GM06990 (cell line): ENCODE data around the gene TNN.

Experiments
- DNase-seq: peaks from one replicate; pipeline ENCODE4 v3.0.0-alpha.2; 2011; ENCODE audit not compliant: insufficient read length; ENCODE audit errors: extremely low read depth
- H3K27me3 ChIP-seq: replicated peaks from 2 replicates; pipeline ENCODE4 v1.6.0; 2011; ENCODE audit warnings: low read length; ENCODE audit not compliant: control insufficient read depth, insufficient read depth
- H3K36me3 ChIP-seq: 2 replicates; pipeline ENCODE4 v1.5.1; 2011; ENCODE audit warnings: low read length; ENCODE audit not compliant: control insufficient read depth, insufficient read depth
- H3K4me3 ChIP-seq: replicated peaks from 2 replicates; pipeline ENCODE4 v1.5.1; 2011; ENCODE audit warnings: low read depth, mild to moderate bottlenecking, control low read depth, low read length
- TF ChIP-seq, protein P1 (sequence below): IDR thresholded peaks from 2 replicates; pipeline ENCODE4 v1.5.1; 2011; ENCODE audit warnings: low read length, control low read depth, mild to moderate bottlenecking, inconsistent platforms; ENCODE audit not compliant: insufficient read depth, poor library complexity, severe bottlenecking

TNN gene

DNA sequence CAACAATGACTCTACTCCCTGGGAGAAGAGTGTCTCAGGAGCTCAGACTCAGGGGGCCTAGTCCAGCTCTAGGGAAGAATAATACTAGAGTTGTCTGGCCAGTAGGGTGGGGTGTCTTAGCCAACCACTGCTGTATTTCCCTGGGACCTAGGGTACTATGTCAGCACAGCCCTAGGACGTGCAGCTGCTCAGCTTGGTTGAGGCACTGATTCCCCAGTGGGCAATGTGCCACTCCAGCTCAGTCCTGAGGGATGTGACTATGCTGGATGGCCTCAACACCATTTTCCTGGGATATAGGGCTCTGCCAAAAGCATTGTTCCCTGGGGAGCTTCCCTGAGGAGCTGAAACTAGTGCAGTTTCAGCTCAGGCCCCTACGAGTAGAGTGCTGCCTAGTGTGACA is 47.4 kb downstream of the TNN start:
- no peak for DNase-seq
- Histone ChIP-seq H3K27me3 (no peaks in the 10 kb centered on the region), H3K4me3 (no peak overlapping the region), H3K36me3 (no peaks in the 10 kb centered on the region)
- TF ChIP-seq, protein P1, sequence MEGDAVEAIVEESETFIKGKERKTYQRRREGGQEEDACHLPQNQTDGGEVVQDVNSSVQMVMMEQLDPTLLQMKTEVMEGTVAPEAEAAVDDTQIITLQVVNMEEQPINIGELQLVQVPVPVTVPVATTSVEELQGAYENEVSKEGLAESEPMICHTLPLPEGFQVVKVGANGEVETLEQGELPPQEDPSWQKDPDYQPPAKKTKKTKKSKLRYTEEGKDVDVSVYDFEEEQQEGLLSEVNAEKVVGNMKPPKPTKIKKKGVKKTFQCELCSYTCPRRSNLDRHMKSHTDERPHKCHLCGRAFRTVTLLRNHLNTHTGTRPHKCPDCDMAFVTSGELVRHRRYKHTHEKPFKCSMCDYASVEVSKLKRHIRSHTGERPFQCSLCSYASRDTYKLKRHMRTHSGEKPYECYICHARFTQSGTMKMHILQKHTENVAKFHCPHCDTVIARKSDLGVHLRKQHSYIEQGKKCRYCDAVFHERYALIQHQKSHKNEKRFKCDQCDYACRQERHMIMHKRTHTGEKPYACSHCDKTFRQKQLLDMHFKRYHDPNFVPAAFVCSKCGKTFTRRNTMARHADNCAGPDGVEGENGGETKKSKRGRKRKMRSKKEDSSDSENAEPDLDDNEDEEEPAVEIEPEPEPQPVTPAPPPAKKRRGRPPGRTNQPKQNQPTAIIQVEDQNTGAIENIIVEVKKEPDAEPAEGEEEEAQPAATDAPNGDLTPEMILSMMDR, result no peak

DNA sequence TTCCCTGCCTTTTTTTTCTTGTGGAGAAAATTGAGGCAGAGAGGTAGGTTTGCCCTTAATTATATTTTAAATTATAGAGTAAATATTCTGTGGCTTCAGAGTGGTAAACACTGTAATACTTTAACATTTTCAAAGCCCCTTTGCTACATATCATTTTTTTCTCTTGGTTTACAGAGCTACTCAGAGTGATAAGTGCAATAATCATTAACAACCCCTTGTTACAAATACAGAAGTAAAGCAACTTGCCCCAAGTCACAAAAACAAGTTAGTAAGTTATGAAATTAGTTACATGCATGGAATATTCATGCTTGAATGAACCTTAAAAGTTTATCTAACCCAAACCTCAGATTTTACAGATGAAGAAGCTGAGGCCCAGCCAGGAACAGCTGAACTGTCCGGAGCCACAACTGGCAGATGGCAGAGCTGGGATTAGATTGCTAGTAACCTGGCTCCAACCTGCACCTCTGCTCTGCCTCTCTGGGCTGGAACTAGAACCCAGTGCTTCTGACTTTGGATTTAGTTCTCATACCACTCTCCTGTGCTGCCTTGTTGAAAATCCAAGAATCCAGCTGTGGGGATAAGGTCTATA is 48.7 kb downstream of the TNN start:
- TF ChIP-seq, protein P1, result no peak
- no peak for DNase-seq
- H3K36me3 ChIP-seq, result no peaks in the 10 kb centered on the region
- H3K27me3 ChIP-seq, result no peaks in the 10 kb centered on the region
- no peak overlapping the region for H3K4me3 ChIP-seq

DNA sequence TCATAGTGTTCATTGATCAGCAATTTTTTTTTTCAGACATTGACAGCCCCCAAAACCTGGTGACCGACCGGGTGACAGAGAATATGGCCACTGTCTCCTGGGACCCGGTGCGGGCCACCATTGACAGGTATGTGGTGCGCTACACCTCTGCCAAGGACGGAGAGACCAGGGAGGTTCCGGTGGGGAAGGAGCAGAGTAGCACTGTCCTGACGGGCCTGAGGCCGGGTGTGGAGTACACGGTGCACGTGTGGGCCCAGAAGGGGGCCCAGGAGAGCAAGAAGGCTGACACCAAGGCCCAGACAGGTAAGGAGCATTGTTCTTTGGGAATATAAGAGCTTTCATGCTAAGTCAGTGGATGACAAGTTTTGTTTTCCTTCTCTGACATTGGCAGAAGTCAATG is 49.3 kb downstream of the TNN start:
- H3K4me3 ChIP-seq, result no peak overlapping the region
- no peak for DNase-seq
- TF ChIP-seq, protein P1, result no peak
- no peaks in the 10 kb centered on the region for H3K27me3 ChIP-seq
- H3K36me3 ChIP-seq, result no peaks in the 10 kb centered on the region

DNA sequence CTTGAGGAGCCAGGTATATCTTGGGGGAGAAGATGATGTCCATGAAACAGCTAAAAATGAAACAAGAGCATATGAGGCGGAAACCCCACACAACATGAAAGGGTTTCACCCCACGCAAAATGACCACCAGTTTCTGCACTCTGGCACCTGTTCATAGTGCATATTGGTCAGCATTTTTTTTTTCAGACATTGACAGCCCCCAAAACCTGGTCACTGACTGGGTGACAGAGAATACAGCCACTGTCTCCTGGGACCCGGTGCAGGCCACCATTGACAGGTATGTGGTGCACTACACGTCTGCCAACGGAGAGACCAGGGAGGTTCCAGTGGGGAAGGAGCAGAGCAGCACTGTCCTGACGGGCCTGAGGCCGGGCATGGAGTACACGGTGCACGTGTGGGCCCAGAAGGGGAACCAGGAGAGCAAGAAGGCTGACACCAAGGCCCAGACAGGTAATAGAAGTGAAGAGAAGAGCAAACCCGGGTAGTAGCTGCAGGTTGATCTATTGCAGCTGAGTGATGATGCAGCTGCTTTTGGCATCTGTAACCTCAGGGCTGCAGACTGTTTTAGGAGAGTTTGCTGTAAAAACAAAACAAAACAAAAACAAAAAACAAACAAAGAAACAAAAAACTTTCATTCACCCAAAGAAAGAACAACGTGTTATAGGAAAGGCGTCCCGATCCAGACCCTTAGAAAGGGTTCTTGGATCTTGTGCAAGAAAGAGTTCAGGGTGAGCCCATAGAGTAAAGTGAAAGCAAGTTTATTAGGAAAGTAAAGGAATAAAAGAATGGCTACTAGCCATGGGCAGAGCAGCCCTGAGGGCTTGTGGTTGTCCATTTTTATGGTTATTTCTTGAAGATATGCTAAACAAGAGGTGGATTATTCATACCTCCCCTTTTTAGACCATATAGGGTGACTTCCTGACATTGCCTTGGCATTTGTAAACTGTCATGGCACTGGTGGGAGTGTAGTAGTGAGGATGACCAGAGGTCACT is 51.0 kb downstream of the TNN start:
- TF ChIP-seq, protein P1, result no peak
- no peaks in the 10 kb centered on the region for H3K36me3 ChIP-seq
- DNase-seq, result no peak
- H3K4me3 ChIP-seq, result no peak overlapping the region
- no peaks in the 10 kb centered on the region for H3K27me3 ChIP-seq

DNA sequence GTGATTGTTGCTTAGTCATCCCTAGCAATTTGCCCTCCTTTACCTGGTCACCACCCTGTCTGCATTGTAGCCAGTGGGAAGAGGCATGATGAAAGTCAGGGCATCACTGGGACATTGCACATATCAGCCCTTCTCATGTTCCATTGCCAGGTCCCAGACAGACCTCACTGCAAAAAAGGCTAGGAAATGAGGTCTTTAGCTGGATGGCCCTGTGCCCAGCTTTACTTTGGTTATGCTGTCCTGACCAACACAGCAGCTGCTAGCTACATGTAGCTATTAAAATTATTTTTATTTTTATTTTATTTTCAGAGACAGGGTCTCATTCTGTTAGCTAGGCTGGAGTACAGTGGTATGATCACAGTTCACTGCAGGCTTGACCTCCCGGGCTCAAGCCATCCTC is 52.9 kb downstream of the TNN start:
- Histone ChIP-seq H3K36me3 (no peaks in the 10 kb centered on the region), H3K27me3 (no peaks in the 10 kb centered on the region), H3K4me3 (no peak overlapping the region)
- TF ChIP-seq, protein P1, result no peak
- no peak for DNase-seq
